ENCODE results near the gene PEX16.
"Not testable (repeated sequence)": the region's sequence is repeated elsewhere in the genome, so short reads cannot be mapped to it uniquely, and the experiment has no call there.

Gene PEX16

DNA sequence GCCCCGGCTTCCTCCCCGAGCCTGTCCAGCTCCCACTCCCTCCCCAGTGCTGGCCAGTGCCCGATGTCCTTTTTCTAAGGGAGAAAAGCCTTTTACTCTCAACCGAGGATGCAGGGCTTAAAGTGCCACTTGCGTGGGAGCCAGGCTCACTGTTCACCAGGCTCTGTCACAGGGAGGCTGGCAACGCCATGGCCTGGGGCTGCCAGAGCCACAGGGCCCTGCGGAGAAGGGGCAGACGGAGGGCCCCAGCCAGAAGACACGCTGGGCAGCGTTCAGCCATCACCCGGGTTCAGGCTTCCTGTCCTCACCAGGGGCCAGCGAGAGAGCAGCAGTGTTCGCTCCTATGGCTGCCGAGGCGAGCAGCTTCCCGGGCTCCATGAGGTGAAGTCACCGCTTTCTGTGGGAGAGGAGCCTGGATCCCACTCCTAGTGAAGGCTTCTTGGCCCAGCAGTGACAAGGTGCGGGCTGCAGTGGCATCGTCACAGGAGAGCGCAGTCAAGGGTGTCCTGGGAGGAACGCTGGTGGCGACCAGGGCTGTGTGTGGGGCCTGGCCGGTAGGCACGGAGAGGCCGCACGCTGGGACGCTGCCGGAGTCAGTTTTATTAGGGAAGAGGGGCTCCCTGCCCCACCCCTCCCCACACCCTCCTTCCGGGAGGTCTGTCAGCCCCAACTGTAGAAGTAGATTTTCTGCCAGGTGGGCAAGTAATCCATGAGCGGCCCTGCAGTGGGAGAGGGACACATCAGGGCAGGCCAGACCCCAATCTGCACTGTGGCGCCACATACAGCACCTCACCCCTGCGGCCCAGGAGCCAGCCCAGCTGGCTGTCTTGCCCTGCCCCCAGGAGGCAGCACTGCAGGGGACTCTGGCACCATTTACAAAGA, 7.8 kb downstream of the PEX16 start:
- Histone ChIP-seq H3K4me2 (ENCODE audit: low read length) (no peak overlapping the region), H3K27me3 (ENCODE audit: control insufficient read depth, insufficient read depth, low read length) (no peaks in the 10 kb centered on the region), H3K9ac (no peak overlapping the region), H3K9me3 (ENCODE audit: control insufficient read depth, low read length) (no peaks in the 10 kb centered on the region), H3K27ac (no peak overlapping the region), H3K79me2 (no peaks in the 10 kb centered on the region), H2AFZ (no peak overlapping the region), H3K4me3 (ENCODE audit: low read depth, low read length) (no peak overlapping the region), H3K36me3 (ENCODE audit: control insufficient read depth, insufficient read depth, low read length) (no peaks in the 10 kb centered on the region), H3K4me1 (no peaks in the 10 kb centered on the region)
- TF ChIP-seq, protein P1, sequence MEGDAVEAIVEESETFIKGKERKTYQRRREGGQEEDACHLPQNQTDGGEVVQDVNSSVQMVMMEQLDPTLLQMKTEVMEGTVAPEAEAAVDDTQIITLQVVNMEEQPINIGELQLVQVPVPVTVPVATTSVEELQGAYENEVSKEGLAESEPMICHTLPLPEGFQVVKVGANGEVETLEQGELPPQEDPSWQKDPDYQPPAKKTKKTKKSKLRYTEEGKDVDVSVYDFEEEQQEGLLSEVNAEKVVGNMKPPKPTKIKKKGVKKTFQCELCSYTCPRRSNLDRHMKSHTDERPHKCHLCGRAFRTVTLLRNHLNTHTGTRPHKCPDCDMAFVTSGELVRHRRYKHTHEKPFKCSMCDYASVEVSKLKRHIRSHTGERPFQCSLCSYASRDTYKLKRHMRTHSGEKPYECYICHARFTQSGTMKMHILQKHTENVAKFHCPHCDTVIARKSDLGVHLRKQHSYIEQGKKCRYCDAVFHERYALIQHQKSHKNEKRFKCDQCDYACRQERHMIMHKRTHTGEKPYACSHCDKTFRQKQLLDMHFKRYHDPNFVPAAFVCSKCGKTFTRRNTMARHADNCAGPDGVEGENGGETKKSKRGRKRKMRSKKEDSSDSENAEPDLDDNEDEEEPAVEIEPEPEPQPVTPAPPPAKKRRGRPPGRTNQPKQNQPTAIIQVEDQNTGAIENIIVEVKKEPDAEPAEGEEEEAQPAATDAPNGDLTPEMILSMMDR (IDR thresholded peaks at IDR 0.05) = no peak

DNA sequence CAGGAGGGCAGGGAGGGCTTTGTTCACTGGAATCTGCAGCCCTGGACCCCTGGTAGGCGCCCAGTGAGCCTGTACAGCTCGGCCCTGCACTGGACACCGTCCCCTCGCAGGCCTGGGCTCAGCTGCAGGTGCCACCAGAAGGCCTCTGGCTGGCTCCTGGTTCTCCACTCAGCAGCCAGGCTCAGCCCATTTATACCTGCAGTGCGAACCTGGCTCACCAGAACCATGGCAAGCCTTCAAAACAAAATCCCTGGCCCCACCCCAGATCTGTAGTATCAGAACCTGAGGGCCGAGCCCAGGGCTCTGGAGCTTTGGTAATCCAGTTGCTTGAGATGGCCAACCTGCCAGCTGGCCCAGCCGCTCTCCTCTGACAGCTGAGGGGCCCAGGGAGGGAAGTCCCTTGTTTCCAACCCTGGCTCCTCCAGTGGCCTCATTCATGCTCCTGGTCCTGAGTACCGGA, 9.7 kb downstream of the PEX16 start:
- Histone ChIP-seq H3K4me1 (no peaks in the 10 kb centered on the region), H3K79me2 (no peaks in the 10 kb centered on the region), H3K27ac (no peak overlapping the region), H3K9me3 (ENCODE audit: control insufficient read depth, low read length) (no peaks in the 10 kb centered on the region), H3K27me3 (ENCODE audit: control insufficient read depth, insufficient read depth, low read length) (no peaks in the 10 kb centered on the region), H3K9ac (no peak overlapping the region), H3K4me3 (ENCODE audit: low read depth, low read length) (no peak overlapping the region), H3K4me2 (ENCODE audit: low read length) (no peak overlapping the region), H2AFZ (no peak overlapping the region), H3K36me3 (ENCODE audit: control insufficient read depth, insufficient read depth, low read length) (no peaks in the 10 kb centered on the region)
- TF ChIP-seq, protein P1 (IDR thresholded peaks at IDR 0.05) = no peak

DNA sequence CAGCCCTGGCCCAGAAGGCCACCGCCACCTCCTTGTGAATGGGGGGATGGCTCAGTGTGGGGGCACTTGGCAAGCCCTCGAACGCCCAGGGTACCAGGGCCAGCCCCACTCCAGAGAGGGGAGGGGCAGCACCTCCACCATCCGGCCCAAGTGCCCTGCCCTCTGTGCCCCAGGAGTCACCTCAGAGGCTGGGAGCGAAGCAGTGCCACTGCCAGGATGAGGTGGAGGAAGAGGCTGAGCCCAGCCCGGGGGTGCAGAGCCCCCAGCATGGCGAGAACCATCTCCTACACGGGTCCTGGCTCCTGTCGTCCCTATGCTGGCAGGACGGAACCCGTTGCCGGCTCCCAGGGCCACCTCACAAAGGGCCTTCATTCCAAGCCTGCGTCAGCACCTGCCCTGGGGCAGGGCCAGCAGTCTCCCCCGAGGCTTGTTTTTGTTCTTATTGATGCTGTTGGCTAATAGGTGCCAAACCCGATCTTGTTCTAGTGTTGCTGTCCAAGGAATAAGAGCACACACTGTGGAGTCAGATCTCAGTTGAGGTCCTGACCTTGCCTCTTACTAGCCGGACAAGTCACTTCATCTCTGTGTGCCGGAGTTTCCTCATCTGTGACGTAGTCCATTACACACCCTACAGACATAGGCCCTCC, 10.6 kb downstream of the PEX16 start, which contains the start of gene FREY1:
FREY1 (minus strand) TSS at position 307 of the 647 bp plus-strand sequence; CDS start at position 281, 26 bp downstream.
- Histone ChIP-seq H3K4me2 (ENCODE audit: low read length) (no peak within 1 kb of the TSS), H3K9ac (no peak within 1 kb of the TSS), H3K79me2 (no peaks in the 10 kb centered on the region), H2AFZ (no peak within 1 kb of the TSS), H3K9me3 (ENCODE audit: control insufficient read depth, low read length) (no peaks in the 10 kb centered on the region), H3K27ac (no peak within 1 kb of the TSS), H3K4me1 (no peaks in the 10 kb centered on the region), H3K4me3 (ENCODE audit: low read depth, low read length) (no peak within 1 kb of the TSS), H3K36me3 (ENCODE audit: control insufficient read depth, insufficient read depth, low read length) (no peaks in the 10 kb centered on the region), H3K27me3 (ENCODE audit: control insufficient read depth, insufficient read depth, low read length) (no peaks in the 10 kb centered on the region)
- TF ChIP-seq, protein P1 (IDR thresholded peaks at IDR 0.05) = no peak

DNA sequence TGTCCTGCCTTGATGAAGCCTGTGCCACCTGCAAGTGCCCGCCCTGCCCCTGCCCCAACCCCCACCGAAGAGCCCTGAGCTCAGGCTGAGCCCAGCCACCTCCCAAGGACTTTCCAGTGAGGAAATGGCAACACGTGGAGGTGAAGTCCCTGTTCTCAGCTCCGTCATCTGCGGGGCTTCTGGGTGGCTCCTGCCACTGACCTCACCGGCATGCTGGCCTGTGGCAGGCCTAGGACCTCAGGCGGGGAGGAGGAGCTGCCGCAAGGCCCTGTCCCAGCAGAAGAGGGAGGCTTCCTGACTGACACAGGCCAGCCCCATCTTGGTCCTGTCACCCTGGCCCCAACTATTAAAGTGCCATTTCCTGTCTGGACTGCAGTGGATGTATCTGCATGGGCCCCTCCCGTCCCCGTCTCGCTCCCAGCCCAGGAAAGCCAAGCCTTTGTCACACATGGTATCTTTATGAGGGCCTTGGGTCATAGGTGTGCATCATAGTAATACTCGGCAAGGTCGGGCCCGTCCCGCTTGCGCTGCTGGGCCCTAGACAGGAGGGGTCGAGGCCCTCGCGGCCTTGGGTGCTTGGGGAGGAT, 11.5 kb downstream of the PEX16 start:
- Histone ChIP-seq H3K79me2 (no peaks in the 10 kb centered on the region), H3K36me3 (ENCODE audit: control insufficient read depth, insufficient read depth, low read length) (no peaks in the 10 kb centered on the region)

DNA sequence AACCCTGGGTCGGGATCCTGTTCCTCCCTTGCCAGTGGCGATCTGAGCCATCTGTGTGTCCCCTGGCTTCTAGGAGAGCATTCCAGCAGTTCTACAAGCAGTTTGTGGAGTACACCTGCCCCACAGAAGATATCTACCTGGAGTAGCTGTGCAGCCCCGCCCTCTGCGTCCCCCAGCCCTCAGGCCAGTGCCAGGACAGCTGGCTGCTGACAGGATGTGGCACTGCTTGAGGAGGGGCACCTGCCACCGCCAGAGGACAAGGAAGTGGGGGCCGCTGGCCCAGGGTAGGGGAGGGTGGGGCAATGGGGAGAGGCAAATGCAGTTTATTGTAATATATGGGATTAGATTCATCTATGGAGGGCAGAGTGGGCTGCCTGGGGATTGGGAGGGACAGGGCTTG, 12.1 kb downstream of the PEX16 start:
- not testable (repeated sequence) for H3K4me3 ChIP-seq (ENCODE audit: low read depth, low read length); H3K79me2 ChIP-seq; H3K4me2 ChIP-seq (ENCODE audit: low read length); H3K9ac ChIP-seq; H3K9me3 ChIP-seq (ENCODE audit: control insufficient read depth, low read length); H3K4me1 ChIP-seq; H3K27ac ChIP-seq; H3K36me3 ChIP-seq (ENCODE audit: control insufficient read depth, insufficient read depth, low read length); H2AFZ ChIP-seq; H3K27me3 ChIP-seq (ENCODE audit: control insufficient read depth, insufficient read depth, low read length)

More for the DNA sequence above, 11.5 kb downstream of the PEX16 start:
- Histone ChIP-seq H3K27ac (no peak overlapping the region), H3K27me3 (ENCODE audit: control insufficient read depth, insufficient read depth, low read length) (no peaks in the 10 kb centered on the region), H3K4me3 (ENCODE audit: low read depth, low read length) (no peak overlapping the region), H3K4me1 (no peaks in the 10 kb centered on the region), H2AFZ (no peak overlapping the region), H3K9ac (no peak overlapping the region), H3K9me3 (ENCODE audit: control insufficient read depth, low read length) (no peaks in the 10 kb centered on the region), H3K4me2 (ENCODE audit: low read length) (no peak overlapping the region)
- TF ChIP-seq, protein P1 (IDR thresholded peaks at IDR 0.05) = no peak

Data from parathyroid adenoma (tissue), 2 donors.